Erythroblast (primary cell): ENCODE measurements around the gene TLK2.
"Not testable (repeated sequence)": the region's sequence is repeated elsewhere in the genome, so short reads cannot be mapped to it uniquely, and the experiment has no call there.

Source experiments
- GATA1 ChIP-seq: IDR thresholded peaks from 2 replicates; pipeline ENCODE4 v1.6.1; 2011; ENCODE audit warnings: low read depth, mild to moderate bottlenecking, control low read depth, low read length, moderate library complexity
- POLR2A ChIP-seq: IDR thresholded peaks from 2 replicates; pipeline ENCODE4 v1.6.1; 2011; ENCODE audit warnings: mild to moderate bottlenecking, low read length

- not testable (repeated sequence) for TF ChIP-seq POLR2A, GATA1
Observed at GRCh38 chr17:62477111-62477510, 1.5 kb upstream of the TLK2 start.
